GM12878 (cell line): ENCODE data around the gene OSBPL5. TPM values are rescaled to one million over a fixed set of nuclear protein-coding genes. Genes with fewer than 3 reads are reported as not detected.

ENCODE experiments used
- ATAC-seq: fragments of 200-7000 bp; cut with Tn5 transposase; 3 replicates; pipeline ENCODE4 v1.9.1; 2020; ENCODE audit warnings: mild to moderate bottlenecking, moderate library complexity
- BruUV-seq: library from RNA; stranded (reverse); fragments of 400-500 nt; replicated peaks from 2 replicates; lab custom pipeline; 2021; lab: Mats Ljungman, UMichigan
- CTCF ChIA-PET: fragments of 300-600 bp; sonication (Branson Sonifier 250); formaldehyde crosslinking; extraction: SDS; loops from one replicate; lab custom pipeline; 2021; ENCODE audit warnings: inconsistent platforms; lab: Yijun Ruan, JAX
- POLR2A ChIA-PET: fragments of 350-600 bp; formaldehyde crosslinking; extraction: SDS; loops from one replicate; lab custom pipeline; 2021; ENCODE audit warnings: inconsistent platforms; lab: Charles Lee
- RAD21 ChIA-PET: fragments of 300-600 bp; sonication (Branson Sonifier 250); formaldehyde crosslinking; loops from one replicate; lab custom pipeline; 2023; ENCODE audit warnings: antibody characterized with exemption; ENCODE audit not compliant: unreplicated experiment; lab: Charles Lee
- SMC1A ChIA-PET: fragments of 300-600 bp; sonication (Branson Sonifier 250); formaldehyde crosslinking; loops from one replicate; lab custom pipeline; 2023; ENCODE audit not compliant: unreplicated experiment, uncharacterized antibody; lab: Charles Lee
- DNase-seq: peaks from one replicate; pipeline ENCODE4 v3.0.0-alpha.2; 2011; ENCODE audit warnings: low read depth, low spot score
- FAIRE-seq: peaks from 3 replicates; lab custom pipeline; 2011; peaks lifted over from hg19 to GRCh38; lab: Jason Lieb, UNC
- H2AFZ ChIP-seq: 2 replicates; pipeline ENCODE4 v1.6.0; 2011; ENCODE audit warnings: low read depth, low read length, control low read depth; ENCODE audit not compliant: control insufficient read depth
- H3K27ac ChIP-seq: 2 replicates; pipeline ENCODE4 v1.5.1; 2011; ENCODE audit warnings: control low read depth; ENCODE audit not compliant: control insufficient read depth, insufficient read depth
- H3K27me3 ChIP-seq, 2 experiments: replicated peaks in 1 of 2; 2 replicates each; pipeline versions ENCODE4 v1.6.0 to v1.6.1; 2011; ENCODE audit warnings: low read length in 1 of 2; ENCODE audit not compliant: control insufficient read depth in 2 of 2, insufficient read depth in 2 of 2
- H3K36me3 ChIP-seq, 2 experiments: 2 replicates each; pipeline ENCODE4 v1.5.1; 2011; ENCODE audit warnings: low read length in 1 of 2; ENCODE audit not compliant: control insufficient read depth in 2 of 2, insufficient read depth in 2 of 2
- H3K4me1 ChIP-seq: 2 replicates; pipeline ENCODE4 v1.6.1; 2011; ENCODE audit warnings: mild to moderate bottlenecking, low read length, moderate library complexity, mixed read lengths; ENCODE audit not compliant: control insufficient read depth, insufficient read depth
- H3K4me2 ChIP-seq: 2 replicates; pipeline ENCODE4 v1.6.0; 2011; ENCODE audit warnings: control low read depth; ENCODE audit not compliant: control insufficient read depth, insufficient read depth
- H3K4me3 ChIP-seq: fragments of 200-600 bp; sonication (generic); 2 replicates; pipeline ENCODE4 v1.5.1; 2016
- H3K79me2 ChIP-seq: 2 replicates; pipeline ENCODE4 v1.6.0; 2011; ENCODE audit warnings: low read length; ENCODE audit not compliant: control insufficient read depth, insufficient read depth
- H3K9ac ChIP-seq: 2 replicates; pipeline ENCODE4 v1.8.0; 2011; ENCODE audit warnings: low read length, control low read depth, mixed read lengths; ENCODE audit not compliant: control insufficient read depth, insufficient read depth
- H3K9me3 ChIP-seq: replicated peaks from 3 replicates; pipeline ENCODE4 v1.5.1; 2011; ENCODE audit warnings: mild to moderate bottlenecking, low read length; ENCODE audit not compliant: control insufficient read depth, insufficient read depth
- H4K20me1 ChIP-seq: 2 replicates; pipeline ENCODE4 v1.6.0; 2011; ENCODE audit not compliant: control insufficient read depth, insufficient read depth
- CBX3 ChIP-seq: fragments of 200-600 bp; sonication (generic); IDR thresholded peaks from 2 replicates; pipeline ENCODE4 v1.6.1; 2016; ENCODE audit warnings: low read depth, borderline replicate concordance
- CREB1 ChIP-seq: IDR thresholded peaks from 2 replicates; pipeline ENCODE4 v1.6.1; 2012; ENCODE audit warnings: low read depth, mild to moderate bottlenecking, inconsistent platforms
- EED ChIP-seq: sonication (generic); IDR thresholded peaks from 2 replicates; pipeline ENCODE4 v1.6.1; 2016; ENCODE audit warnings: antibody characterized with exemption, low read depth
- JUNB ChIP-seq: IDR thresholded peaks from 2 replicates; pipeline ENCODE4 v1.6.1; 2016; ENCODE audit warnings: antibody characterized with exemption, mild to moderate bottlenecking
- KAT2A ChIP-seq: conservative IDR thresholded peaks from 2 replicates; pipeline ENCODE4 v1.6.1; 2011; ENCODE audit warnings: low read depth, low read length; ENCODE audit not compliant: control insufficient read depth
- NFXL1 ChIP-seq: fragments of 450-650 bp; IDR thresholded peaks from 2 replicates; pipeline ENCODE4 v1.6.1; 2017; ENCODE audit warnings: antibody characterized with exemption, mild to moderate bottlenecking, borderline replicate concordance
- POU2F2 ChIP-seq: IDR thresholded peaks from 3 replicates; pipeline ENCODE4 v1.6.1; 2011; ENCODE audit warnings: low read depth, mild to moderate bottlenecking, low read length, borderline replicate concordance
- RBBP5 ChIP-seq: fragments of 200-600 bp; sonication (generic); conservative IDR thresholded peaks from 2 replicates; pipeline ENCODE4 v1.6.1; 2016
- RCOR1 ChIP-seq: conservative IDR thresholded peaks from 2 replicates; pipeline ENCODE4 v1.6.1; 2012; ENCODE audit warnings: low read depth, low read length, improper control_type of control experiment
- RFX5 ChIP-seq: IDR thresholded peaks from 2 replicates; pipeline ENCODE4 v1.6.1; 2011; ENCODE audit warnings: low read depth, low read length, improper control_type of control experiment
- SMC3 ChIP-seq: IDR thresholded peaks from 2 replicates; pipeline ENCODE4 v1.6.1; 2011; ENCODE audit warnings: low read length, improper control_type of control experiment, borderline replicate concordance
- TAF1 ChIP-seq: IDR thresholded peaks from 2 replicates; pipeline ENCODE4 v1.6.1; 2011; ENCODE audit warnings: mild to moderate bottlenecking, low read depth, low read length, borderline replicate concordance
- ZNF24 ChIP-seq: fragments of 450-650 bp; IDR thresholded peaks from 2 replicates; pipeline ENCODE4 v1.6.1; 2017; ENCODE audit warnings: antibody characterized with exemption, mild to moderate bottlenecking
- WGBS: methylation state at CpG from one replicate; pipeline ENCODE4 v1.1.6; 2016; ENCODE audit warnings: low lambda C conversion rate; ENCODE audit not compliant: insufficient replicate concordance, insufficient coverage; ENCODE audit errors: missing lambda C conversion rate; 5-methylcytosine and 5-hydroxymethylcytosine counted together
- in situ Hi-C: fragments of 300-500 bp; cut with MboI; formaldehyde crosslinking; loops from 9 replicates; pipeline ENCODE4 v1.14.3; 2018; ENCODE audit warnings: mixed read lengths
- intact Hi-C: fragments of 100-400 bp; cut with micrococcal nuclease; formaldehyde crosslinking; loops from one replicate; pipeline ENCODE4 v1.14.2; 2022; ENCODE audit not compliant: unreplicated experiment
- polyA plus RNA-seq, 11 experiments: library from polyadenylated mRNA; depleted of rRNA in 4 of 11; unstranded in 6 of 11; stranded (reverse) in 5 of 11; fragments of >200 nt; fragmentation: Nextera tagmentation in 4 of 11; fragmentation: Illumina TruSeq in 1 of 11; extraction: Ambion mirVana in 4 of 11; extraction: Trizol in 1 of 11; gene quantifications; 1 replicate in 1 of 11; 2 replicates in 10 of 11; pipeline versions ENCODE4 v1.2.1 to v1.2.3, GENCODE V29; 2011 to 2016; ENCODE audit warnings: inconsistent platforms in 2 of 11, missing spikeins in 2 of 11, low read depth in 1 of 11
- total RNA-seq, 4 experiments: library from RNA; depleted of rRNA in 3 of 4; stranded (reverse); fragments of >200 nt in 3 of 4; fragmentation: Illumina TruSeq in 1 of 4; extraction: Trizol in 1 of 4; gene quantifications; 2 replicates each; pipeline versions ENCODE4 v1.2.1 to v1.2.3, GENCODE V29; 2013 to 2021
- TF ChIP-seq, protein P1 (sequence below): fragments of 450-650 bp; IDR thresholded peaks from 2 replicates; pipeline ENCODE4 v1.6.1; 2018; ENCODE audit warnings: mild to moderate bottlenecking, low read depth, moderate library complexity; ENCODE audit not compliant: partially characterized antibody
- TF ChIP-seq, protein P2 (sequence below): fragments of 450-650 bp; IDR thresholded peaks from 2 replicates; pipeline ENCODE4 v1.6.1; 2017; ENCODE audit warnings: borderline replicate concordance
- TF ChIP-seq, protein P3 (sequence below): IDR thresholded peaks from 2 replicates; pipeline ENCODE4 v1.6.1; 2011; ENCODE audit warnings: mild to moderate bottlenecking, low read depth, low read length, moderate library complexity; ENCODE audit not compliant: insufficient replicate concordance
- TF ChIP-seq, protein P4 (sequence below): fragments of 450-650 bp; IDR thresholded peaks from 2 replicates; pipeline ENCODE4 v1.6.1; 2016; ENCODE audit warnings: mild to moderate bottlenecking, moderate library complexity, borderline replicate concordance

Gene OSBPL5
- total and polyA plus RNA-seq, 10 of the 15 experiments (the other 5 are each of a cell fraction or from before 2014, with no cell fraction given) = not detected

DNA sequence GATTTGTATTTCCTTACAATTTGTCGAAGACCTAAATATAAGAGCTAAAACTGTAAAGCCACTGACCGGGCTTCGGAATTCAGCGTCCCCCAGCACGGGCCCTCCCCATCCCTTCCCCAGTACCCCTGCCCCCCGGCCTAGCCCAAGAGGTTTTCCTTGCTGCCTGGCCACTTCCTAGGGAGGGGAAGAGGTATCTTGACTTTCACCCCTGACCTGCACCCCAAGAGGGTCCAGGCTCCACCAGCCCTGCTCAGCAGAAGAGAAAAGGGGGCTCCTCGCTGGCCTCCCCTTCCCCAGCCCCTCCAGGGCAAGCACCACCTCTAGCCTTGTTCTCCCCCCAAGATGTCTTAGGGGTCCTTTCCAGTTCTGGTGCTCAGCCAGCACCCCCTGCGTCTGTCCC lies 81.8 kb downstream of the OSBPL5 start:
- BruUV-seq = no TSS peak
- in situ Hi-C loops = no loop called here
- TF ChIP-seq SMC3 (no peak), RFX5 (no peak), EED (no peak), CREB1 (no peak), POU2F2 (no peak), TAF1 (no peak), CBX3 (no peak), ZNF24 (no peak), NFXL1 (no peak), RCOR1 (no peak), KAT2A (no peak), RBBP5 (no peak), JUNB (no peak)
- TF ChIP-seq, protein P1, sequence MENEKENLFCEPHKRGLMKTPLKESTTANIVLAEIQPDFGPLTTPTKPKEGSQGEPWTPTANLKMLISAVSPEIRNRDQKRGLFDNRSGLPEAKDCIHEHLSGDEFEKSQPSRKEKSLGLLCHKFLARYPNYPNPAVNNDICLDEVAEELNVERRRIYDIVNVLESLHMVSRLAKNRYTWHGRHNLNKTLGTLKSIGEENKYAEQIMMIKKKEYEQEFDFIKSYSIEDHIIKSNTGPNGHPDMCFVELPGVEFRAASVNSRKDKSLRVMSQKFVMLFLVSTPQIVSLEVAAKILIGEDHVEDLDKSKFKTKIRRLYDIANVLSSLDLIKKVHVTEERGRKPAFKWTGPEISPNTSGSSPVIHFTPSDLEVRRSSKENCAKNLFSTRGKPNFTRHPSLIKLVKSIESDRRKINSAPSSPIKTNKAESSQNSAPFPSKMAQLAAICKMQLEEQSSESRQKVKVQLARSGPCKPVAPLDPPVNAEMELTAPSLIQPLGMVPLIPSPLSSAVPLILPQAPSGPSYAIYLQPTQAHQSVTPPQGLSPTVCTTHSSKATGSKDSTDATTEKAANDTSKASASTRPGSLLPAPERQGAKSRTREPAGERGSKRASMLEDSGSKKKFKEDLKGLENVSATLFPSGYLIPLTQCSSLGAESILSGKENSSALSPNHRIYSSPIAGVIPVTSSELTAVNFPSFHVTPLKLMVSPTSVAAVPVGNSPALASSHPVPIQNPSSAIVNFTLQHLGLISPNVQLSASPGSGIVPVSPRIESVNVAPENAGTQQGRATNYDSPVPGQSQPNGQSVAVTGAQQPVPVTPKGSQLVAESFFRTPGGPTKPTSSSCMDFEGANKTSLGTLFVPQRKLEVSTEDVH = no peak
- TF ChIP-seq, protein P2, sequence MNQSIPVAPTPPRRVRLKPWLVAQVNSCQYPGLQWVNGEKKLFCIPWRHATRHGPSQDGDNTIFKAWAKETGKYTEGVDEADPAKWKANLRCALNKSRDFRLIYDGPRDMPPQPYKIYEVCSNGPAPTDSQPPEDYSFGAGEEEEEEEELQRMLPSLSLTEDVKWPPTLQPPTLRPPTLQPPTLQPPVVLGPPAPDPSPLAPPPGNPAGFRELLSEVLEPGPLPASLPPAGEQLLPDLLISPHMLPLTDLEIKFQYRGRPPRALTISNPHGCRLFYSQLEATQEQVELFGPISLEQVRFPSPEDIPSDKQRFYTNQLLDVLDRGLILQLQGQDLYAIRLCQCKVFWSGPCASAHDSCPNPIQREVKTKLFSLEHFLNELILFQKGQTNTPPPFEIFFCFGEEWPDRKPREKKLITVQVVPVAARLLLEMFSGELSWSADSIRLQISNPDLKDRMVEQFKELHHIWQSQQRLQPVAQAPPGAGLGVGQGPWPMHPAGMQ = no peak
- TF ChIP-seq, protein P3, sequence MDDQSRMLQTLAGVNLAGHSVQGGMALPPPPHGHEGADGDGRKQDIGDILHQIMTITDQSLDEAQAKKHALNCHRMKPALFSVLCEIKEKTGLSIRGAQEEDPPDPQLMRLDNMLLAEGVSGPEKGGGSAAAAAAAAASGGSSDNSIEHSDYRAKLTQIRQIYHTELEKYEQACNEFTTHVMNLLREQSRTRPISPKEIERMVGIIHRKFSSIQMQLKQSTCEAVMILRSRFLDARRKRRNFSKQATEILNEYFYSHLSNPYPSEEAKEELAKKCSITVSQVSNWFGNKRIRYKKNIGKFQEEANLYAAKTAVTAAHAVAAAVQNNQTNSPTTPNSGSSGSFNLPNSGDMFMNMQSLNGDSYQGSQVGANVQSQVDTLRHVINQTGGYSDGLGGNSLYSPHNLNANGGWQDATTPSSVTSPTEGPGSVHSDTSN = no peak
- TF ChIP-seq, protein P4, sequence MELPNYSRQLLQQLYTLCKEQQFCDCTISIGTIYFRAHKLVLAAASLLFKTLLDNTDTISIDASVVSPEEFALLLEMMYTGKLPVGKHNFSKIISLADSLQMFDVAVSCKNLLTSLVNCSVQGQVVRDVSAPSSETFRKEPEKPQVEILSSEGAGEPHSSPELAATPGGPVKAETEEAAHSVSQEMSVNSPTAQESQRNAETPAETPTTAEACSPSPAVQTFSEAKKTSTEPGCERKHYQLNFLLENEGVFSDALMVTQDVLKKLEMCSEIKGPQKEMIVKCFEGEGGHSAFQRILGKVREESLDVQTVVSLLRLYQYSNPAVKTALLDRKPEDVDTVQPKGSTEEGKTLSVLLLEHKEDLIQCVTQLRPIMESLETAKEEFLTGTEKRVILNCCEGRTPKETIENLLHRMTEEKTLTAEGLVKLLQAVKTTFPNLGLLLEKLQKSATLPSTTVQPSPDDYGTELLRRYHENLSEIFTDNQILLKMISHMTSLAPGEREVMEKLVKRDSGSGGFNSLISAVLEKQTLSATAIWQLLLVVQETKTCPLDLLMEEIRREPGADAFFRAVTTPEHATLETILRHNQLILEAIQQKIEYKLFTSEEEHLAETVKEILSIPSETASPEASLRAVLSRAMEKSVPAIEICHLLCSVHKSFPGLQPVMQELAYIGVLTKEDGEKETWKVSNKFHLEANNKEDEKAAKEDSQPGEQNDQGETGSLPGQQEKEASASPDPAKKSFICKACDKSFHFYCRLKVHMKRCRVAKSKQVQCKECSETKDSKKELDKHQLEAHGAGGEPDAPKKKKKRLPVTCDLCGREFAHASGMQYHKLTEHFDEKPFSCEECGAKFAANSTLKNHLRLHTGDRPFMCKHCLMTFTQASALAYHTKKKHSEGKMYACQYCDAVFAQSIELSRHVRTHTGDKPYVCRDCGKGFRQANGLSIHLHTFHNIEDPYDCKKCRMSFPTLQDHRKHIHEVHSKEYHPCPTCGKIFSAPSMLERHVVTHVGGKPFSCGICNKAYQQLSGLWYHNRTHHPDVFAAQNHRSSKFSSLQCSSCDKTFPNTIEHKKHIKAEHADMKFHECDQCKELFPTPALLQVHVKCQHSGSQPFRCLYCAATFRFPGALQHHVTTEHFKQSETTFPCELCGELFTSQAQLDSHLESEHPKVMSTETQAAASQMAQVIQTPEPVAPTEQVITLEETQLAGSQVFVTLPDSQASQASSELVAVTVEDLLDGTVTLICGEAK = no peak

More for the DNA sequence above, 81.8 kb downstream of the OSBPL5 start:
- Histone ChIP-seq H4K20me1 (no peaks in the 10 kb centered on the region), H3K27ac (no peak overlapping the region), H3K36me3 (no peaks in the 10 kb centered on the region), H3K27me3 (no peaks in the 10 kb centered on the region), H2AFZ (no peak overlapping the region), H3K79me2 (no peaks in the 10 kb centered on the region), H3K4me1 (no peaks in the 10 kb centered on the region), H3K4me3 (no peak overlapping the region), H3K9ac (no peak overlapping the region), H3K4me2 (no peak overlapping the region), H3K9me3 (no peaks in the 10 kb centered on the region)
- POLR2A ChIA-PET = no interaction called here
- DNase-seq = no peak
- WGBS = 61% methylated on average over 7 of the region's 8 CpGs
- RAD21 ChIA-PET = no interaction called here
- intact Hi-C loops = no loop called here
- FAIRE-seq = no peak
- no peak for ATAC-seq
- CTCF ChIA-PET = interaction anchor here (1.0 kb wide), 1 partner anchor 11 kb away, joined by 3 read pairs; no protein-coding TSS in a partner anchor
- SMC1A ChIA-PET = no interaction called here
